Neural cell (in vitro differentiated cells): ENCODE data around the gene TSEN15.

ENCODE experiments used
- CTCF ChIP-seq: fragments of 450-650 bp; IDR thresholded peaks from 2 replicates; pipeline ENCODE4 v1.5.1; 2014; ENCODE audit warnings: antibody characterized with exemption, mild to moderate bottlenecking, moderate library complexity; ENCODE audit not compliant: poor library complexity, severe bottlenecking
- EP300 ChIP-seq: fragments of 450-650 bp; conservative IDR thresholded peaks from 2 replicates; pipeline ENCODE4 v1.6.1; 2014; ENCODE audit warnings: antibody characterized with exemption, mild to moderate bottlenecking, moderate library complexity; ENCODE audit not compliant: poor library complexity, severe bottlenecking
- EZH2 ChIP-seq: fragments of 200-600, 300-800 bp; shearing (Covaris generic), sonication (generic); IDR thresholded peaks from 2 replicates; pipeline ENCODE4 v1.6.1; 2014; ENCODE audit warnings: antibody characterized with exemption, low read length, borderline replicate concordance, mild to moderate bottlenecking; ENCODE audit not compliant: insufficient read depth, poor library complexity, severe bottlenecking
- POLR2AphosphoS5 ChIP-seq: IDR thresholded peaks from 2 replicates; pipeline ENCODE4 v1.6.1; 2012
- RAD21 ChIP-seq: fragments of 450-650 bp; conservative IDR thresholded peaks from 2 replicates; pipeline ENCODE4 v1.6.1; 2014; ENCODE audit warnings: antibody characterized with exemption, mild to moderate bottlenecking, moderate library complexity
- REST ChIP-seq: IDR thresholded peaks from 2 replicates; pipeline ENCODE4 v1.6.1; 2012; ENCODE audit warnings: borderline replicate concordance
- SMC3 ChIP-seq: fragments of 450-650 bp; conservative IDR thresholded peaks from 2 replicates; pipeline ENCODE4 v1.6.1; 2014; ENCODE audit warnings: antibody characterized with exemption, mild to moderate bottlenecking, moderate library complexity; ENCODE audit not compliant: poor library complexity
- TAF1 ChIP-seq: IDR thresholded peaks from 2 replicates; pipeline ENCODE4 v1.6.1; 2012; ENCODE audit warnings: low read depth

DNA sequence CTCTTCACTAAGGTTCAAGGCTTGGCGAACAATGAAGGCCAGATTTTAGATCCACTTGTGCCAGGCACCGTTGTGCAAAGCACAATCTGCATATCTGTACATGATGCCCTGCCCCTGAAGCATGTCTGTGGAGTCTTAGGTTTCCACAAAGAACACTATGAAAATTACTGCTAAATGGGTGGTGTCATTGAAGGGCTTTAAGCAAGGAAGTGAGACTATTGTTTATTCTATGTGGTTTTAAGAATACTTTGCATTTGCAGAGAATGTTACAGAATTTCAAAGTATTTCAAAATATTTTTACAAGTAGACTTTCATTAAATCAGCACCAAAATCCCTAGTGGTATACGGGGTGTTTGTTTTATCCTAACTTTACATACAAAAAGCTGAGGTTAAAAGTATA is 8.8 kb downstream of the TSEN15 start:
- no peak for TF ChIP-seq CTCF
- no peak for TF ChIP-seq EZH2
- TF ChIP-seq REST = no peak
- no peak for TF ChIP-seq POLR2AphosphoS5
- TF ChIP-seq TAF1 = no peak
- no peak for TF ChIP-seq RAD21
- TF ChIP-seq SMC3 = no peak
- TF ChIP-seq EP300 = no peak
